HG03354 (cell line): ENCODE data around the gene TWIST2.

Experiments used
- ATAC-seq: cut with Tn5 transposase; IDR thresholded peaks from one replicate; pipeline ENCODE4 v1.9.1; 2021; ENCODE audit warnings: mild to moderate bottlenecking; ENCODE audit not compliant: unreplicated experiment, poor library complexity, severe bottlenecking

Gene TWIST2

GRCh38 chr2:238868616-238869292 is 20.9 kb downstream of the TWIST2 start:
- no peak for ATAC-seq

- no peak for ATAC-seq
Observed at GRCh38 chr2:238869293-238870124, 21.6 kb downstream of the TWIST2 start.

GRCh38 chr2:238870261-238870660 is 22.4 kb downstream of the TWIST2 start:
- ATAC-seq = no peak

GRCh38 chr2:238872026-238872425 is 24.1 kb downstream of the TWIST2 start:
- ATAC-seq = no peak

- no peak for ATAC-seq
Observed at GRCh38 chr2:238872628-238873380, 24.9 kb downstream of the TWIST2 start.

- ATAC-seq = no peak
Observed at GRCh38 chr2:238873381-238873801, 25.5 kb downstream of the TWIST2 start.

- no peak for ATAC-seq
Observed at GRCh38 chr2:238873841-238874240, 26.0 kb downstream of the TWIST2 start.

- ATAC-seq = no peak
Observed at GRCh38 chr2:238874330-238875050, 26.6 kb downstream of the TWIST2 start.

GRCh38 chr2:238875101-238875470 is 27.2 kb downstream of the TWIST2 start:
- no peak for ATAC-seq

- ATAC-seq = no peak
Observed at GRCh38 chr2:238875471-238876231, 27.8 kb downstream of the TWIST2 start.

- ATAC-seq = no peak
Observed at GRCh38 chr2:238876232-238876630, 28.3 kb downstream of the TWIST2 start.

- no peak for ATAC-seq
Observed at GRCh38 chr2:238878051-238878735, 30.3 kb downstream of the TWIST2 start.

GRCh38 chr2:238879043-238879442 is 31.2 kb downstream of the TWIST2 start:
- no peak for ATAC-seq

- no peak for ATAC-seq
Observed at GRCh38 chr2:238879621-238880377, 31.9 kb downstream of the TWIST2 start.

- ATAC-seq = no peak
Observed at GRCh38 chr2:238881353-238882081, 33.6 kb downstream of the TWIST2 start.

GRCh38 chr2:238882082-238882755 is 34.3 kb downstream of the TWIST2 start:
- ATAC-seq = no peak

- ATAC-seq = no peak
Observed at GRCh38 chr2:238883421-238883901, 35.6 kb downstream of the TWIST2 start.
